Hematopoietic multipotent progenitor cell treated with erythropoietin and hydrocortisone succinate and interleukin-3 and kit ligand, for 17 days (in vitro differentiated cells): ENCODE measurements around the gene ANO6.

ENCODE experiments used
- DNase-seq: peaks from one replicate; pipeline ENCODE4 v3.0.0-alpha.2; 2015; ENCODE audit warnings: low spot score

The ANO6 gene

GRCh38 chr12:45458238-45458637, 242.3 kb downstream of the ANO6 start:
- DNase-seq, result no peak

GRCh38 chr12:45458854-45459807, 243.2 kb downstream of the ANO6 start:
- DNase-seq, result no peak

DNA sequence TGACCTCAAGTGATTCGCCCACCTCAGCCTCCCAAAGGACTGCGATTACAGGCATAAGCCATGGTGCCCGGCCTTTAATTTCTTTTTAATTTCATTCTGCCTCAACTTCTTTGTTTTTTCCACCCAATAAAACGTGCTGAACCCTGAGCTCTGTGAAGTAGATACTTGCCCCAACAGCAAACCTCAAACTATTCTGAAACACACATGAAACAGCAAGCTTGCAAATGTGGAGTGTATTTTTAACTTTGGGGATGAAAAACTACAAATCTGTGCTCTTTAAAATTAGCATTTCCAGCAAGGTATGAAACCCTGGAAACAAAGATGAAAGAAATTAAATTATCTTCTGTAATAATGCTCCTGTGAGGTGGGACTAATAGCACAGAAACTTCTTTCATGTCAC, 246.6 kb downstream of the ANO6 start:
- no peak for DNase-seq

DNA sequence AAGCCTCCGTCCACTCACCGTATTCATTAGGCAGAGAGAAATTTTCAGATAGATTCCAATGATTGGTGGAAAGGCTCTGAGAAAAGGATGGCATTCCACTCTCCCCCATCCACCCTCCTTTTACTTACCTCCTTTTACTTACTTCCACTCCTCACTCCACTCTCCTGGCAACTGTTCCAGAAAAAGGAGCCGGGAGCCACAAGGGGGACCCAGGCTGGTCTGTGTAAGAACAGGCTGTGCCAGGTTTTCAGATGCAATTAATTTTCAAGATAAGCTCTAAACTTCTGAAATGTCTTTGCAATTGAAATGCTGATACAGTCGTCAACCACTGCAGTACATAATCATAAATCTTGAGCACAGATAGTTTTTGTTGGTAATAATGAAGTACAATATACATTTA, 248.8 kb downstream of the ANO6 start:
- DNase-seq, result no peak

DNA sequence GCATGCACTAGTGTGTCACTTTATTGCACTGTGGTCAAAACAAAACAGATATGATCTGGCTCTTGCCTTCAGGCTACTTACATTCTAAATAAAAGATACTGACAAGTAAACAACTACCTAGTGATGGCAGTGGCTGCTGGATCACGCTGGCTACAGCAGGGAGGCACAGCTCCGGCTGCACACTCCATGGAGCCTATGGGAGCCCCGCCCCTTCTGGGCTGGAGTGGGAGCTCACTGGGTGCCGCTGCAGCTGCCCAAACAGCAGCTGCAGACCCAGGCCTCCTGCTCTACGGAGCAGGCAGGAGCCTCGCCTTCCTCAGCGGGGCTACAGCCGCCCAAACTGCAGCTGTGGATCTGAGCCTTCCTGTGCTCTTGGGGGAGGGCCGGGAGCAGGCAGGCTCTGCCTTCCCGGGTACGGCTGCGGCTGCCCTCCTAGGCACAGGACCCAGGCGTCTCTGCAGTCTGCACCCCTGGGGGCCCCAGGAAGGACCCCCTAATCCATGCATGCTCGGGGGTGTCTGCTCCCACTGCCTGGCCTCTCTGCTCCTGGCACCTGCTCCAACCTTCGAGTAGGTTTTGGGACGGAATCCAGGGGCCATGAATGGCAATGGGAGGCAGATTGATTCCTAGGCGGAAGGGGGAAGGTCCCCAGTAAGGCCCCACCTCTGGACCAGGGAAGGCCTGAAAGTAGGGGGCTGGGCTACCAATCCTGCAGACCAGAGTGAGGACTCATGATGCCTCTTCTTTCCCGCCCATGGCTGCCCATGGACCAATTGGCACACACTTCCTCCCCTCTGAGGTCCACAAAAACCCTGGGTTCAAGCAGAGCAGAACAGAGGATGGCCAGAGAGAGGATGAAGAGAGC, 253.1 kb downstream of the ANO6 start:
- no peak for DNase-seq

- no peak for DNase-seq
Measured at GRCh38 chr12:45469902-45470301, 254.0 kb downstream of the ANO6 start.

DNA sequence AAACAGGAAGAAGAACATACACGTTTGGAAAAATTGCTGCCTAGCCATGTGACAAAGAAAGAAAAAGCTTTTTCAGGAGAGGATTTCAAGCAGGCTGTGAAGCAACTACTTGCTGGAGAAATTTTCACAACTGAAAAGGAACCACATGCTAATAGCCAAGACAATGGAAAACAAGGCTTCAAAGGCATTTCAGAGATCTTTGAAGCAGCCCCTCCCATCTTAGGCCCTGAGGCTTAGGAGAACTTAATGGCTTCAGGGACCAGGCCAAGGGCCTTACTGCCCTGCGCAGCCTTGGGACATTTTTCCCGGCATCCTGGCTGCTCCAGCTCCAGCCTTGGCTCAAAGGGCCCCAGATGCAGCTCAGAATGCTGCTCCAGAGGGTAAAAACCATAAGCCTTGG, 257.7 kb downstream of the ANO6 start:
- DNase-seq, result no peak

GRCh38 chr12:45475594-45475993, 259.7 kb downstream of the ANO6 start:
- no peak for DNase-seq

GRCh38 chr12:45477526-45477925, 261.6 kb downstream of the ANO6 start:
- no peak for DNase-seq

GRCh38 chr12:45478931-45479330, 263.0 kb downstream of the ANO6 start:
- DNase-seq, result no peak

DNA sequence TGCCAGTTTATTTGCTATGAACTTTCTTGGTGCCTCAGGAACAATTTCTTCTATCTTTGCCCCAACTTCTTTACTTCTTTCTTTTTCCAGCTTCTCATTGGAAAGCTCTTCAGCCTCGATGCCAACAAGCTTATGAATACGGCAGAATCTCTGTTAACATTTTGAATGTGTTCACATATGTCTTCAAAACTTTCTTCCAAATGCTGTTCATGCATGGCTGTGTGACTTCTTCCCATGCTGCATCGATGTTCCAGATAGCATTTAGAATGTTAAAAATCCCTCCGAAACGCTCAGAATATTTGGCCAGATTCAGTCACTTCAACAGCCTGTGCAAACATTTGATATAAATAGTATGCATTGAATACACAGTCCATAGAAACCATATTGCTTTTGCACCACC, 265.9 kb downstream of the ANO6 start:
- no peak for DNase-seq

DNA sequence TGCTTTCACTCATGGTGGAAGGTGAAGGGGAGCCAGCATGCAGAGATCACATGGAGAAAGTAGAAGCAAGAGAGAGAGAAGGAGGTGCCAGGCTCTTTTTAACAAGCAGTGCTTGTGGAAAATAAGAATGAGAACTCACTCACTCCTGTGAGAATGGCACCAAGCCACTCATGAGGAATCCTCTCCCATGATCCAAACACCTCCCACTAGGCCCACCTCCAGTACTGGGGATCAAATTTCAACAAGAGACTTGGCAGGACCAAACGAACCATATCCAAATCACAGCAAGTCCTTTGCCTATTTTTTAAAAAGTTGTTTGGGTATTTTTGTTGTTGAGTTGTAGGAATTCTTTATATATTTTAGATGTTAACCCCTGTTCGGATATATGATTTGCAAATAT, 267.7 kb downstream of the ANO6 start:
- no peak for DNase-seq
